NCI-H187 (cell line): ENCODE results near the gene SLC25A47.
"Not testable (repeated sequence)": the region's sequence is repeated elsewhere in the genome, so short reads cannot be mapped to it uniquely, and the experiment has no call there.

ENCODE experiments used
- DNase-seq, 2 experiments: peaks; one replicate each; lab custom pipeline; 2025; lab: John Stamatoyannopoulos, UW

Gene SLC25A47

GRCh38 chr14:100325231-100325632, 2.1 kb downstream of the SLC25A47 start:
- DNase-seq: no peak

- DNase-seq: no peak
Measured at GRCh38 chr14:100325958-100326357, 2.8 kb downstream of the SLC25A47 start.

- no peak for DNase-seq
Measured at GRCh38 chr14:100327128-100327527, 4.0 kb downstream of the SLC25A47 start.

- DNase-seq: no peak
Measured at GRCh38 chr14:100328495-100329163, 5.5 kb downstream of the SLC25A47 start.

GRCh38 chr14:100329233-100330006, 6.3 kb downstream of the SLC25A47 start:
- DNase-seq: no peak

- no peak for DNase-seq
Measured at GRCh38 chr14:100330007-100330344, 6.8 kb downstream of the SLC25A47 start.

- peak in 1 of 2 experiments; percentile 21 for DNase-seq
Measured at GRCh38 chr14:100330388-100330931, 7.3 kb downstream of the SLC25A47 start.

- DNase-seq: peak in 1 of 2 experiments; percentile 29
Measured at GRCh38 chr14:100332071-100332639, 9.0 kb downstream of the SLC25A47 start.

GRCh38 chr14:100332797-100333196, 9.7 kb downstream of the SLC25A47 start:
- peak; percentile 72 to 77 for DNase-seq

- no peak for DNase-seq
Measured at GRCh38 chr14:100333311-100333710, 10.2 kb downstream of the SLC25A47 start.

GRCh38 chr14:100333827-100334226, 10.7 kb downstream of the SLC25A47 start:
- no peak for DNase-seq

- peak in 1 of 2 experiments; percentile 22 for DNase-seq
Measured at GRCh38 chr14:100334904-100335303, 11.8 kb downstream of the SLC25A47 start.

- DNase-seq: no peak
Measured at GRCh38 chr14:100336618-100337530, 13.7 kb downstream of the SLC25A47 start.

- no peak for DNase-seq
Measured at GRCh38 chr14:100339766-100340422, 16.8 kb downstream of the SLC25A47 start.

- no peak for DNase-seq
Measured at GRCh38 chr14:100340423-100340813, 17.3 kb downstream of the SLC25A47 start.

GRCh38 chr14:100341301-100342031, 18.3 kb downstream of the SLC25A47 start:
- DNase-seq: peak in 1 of 2 experiments; percentile 15

- DNase-seq: no peak
Measured at GRCh38 chr14:100342195-100342594, 19.1 kb downstream of the SLC25A47 start.

GRCh38 chr14:100342826-100343225, 19.7 kb downstream of the SLC25A47 start:
- not testable (repeated sequence) for DNase-seq

- not testable (repeated sequence) for DNase-seq
Measured at GRCh38 chr14:100344657-100345056, 21.5 kb downstream of the SLC25A47 start.

- DNase-seq: peak in 1 of 2 experiments; percentile 26
Measured at GRCh38 chr14:100345711-100346110, 22.6 kb downstream of the SLC25A47 start.
